ENCODE measurements around the gene FGL2.

Gene FGL2

DNA sequence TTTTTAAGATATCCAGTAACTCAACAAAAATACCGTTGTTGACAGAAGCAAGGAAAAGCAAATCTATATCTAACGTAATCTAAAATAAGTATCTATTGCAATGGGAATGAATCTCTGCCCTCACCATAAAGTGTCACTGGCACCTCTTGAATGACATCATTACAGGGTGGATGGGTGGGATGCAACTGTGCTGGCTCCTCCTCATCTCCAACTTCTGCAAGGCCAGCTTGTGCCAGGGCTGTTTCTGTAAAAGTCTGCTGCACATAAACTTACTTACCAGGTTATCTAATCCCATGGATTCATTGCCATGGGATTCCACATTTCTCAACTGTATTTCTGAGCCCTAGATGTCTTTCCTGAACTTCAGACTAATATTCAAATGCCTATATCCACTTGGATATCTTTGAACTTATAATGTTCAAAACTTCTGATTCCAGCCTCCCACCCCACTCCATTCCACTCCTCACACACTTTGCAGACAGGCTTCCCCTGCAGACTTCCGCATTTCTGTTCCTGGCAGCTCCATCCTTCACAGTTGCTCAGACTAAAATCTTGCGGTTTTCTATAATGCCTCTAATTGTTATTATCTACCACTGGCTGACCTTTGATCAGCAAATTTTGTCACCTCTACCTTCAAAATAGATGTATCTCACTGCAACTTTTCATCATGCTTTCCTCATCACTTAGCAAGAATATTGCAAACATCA is 10.7 kb downstream of the FGL2 start:
- Histone ChIP-seq H3K36me3 (ENCODE audit: control insufficient read depth, low read length) (peaks cover 3% of the 10 kb centered on the region; the same call in 1 of the 2 replicates), H3K4me2 (ENCODE audit: low read length) (peak overlapping the region; percentile 30), H3K9me2 (replicated peaks; ENCODE audit: control insufficient read depth, low read length) (no peaks in the 10 kb centered on the region), H3K4me1 (ENCODE audit: control insufficient read depth, low read length) (peaks cover 37% of the 10 kb centered on the region), H3K27ac (ENCODE audit: low read depth, low read length) (no peak overlapping the region; the same call in 1 of the 2 replicates), H3K79me2 (ENCODE audit: control insufficient read depth, low read length) (no peaks in the 10 kb centered on the region), H3F3A (ENCODE audit: control insufficient read depth, insufficient read depth) (no peaks in the 10 kb centered on the region), H3K27me3 (ENCODE audit: control insufficient read depth, low read length) (no peaks in the 10 kb centered on the region), H3K9me3 (ENCODE audit: control insufficient read depth, insufficient read depth, low read length) (no peaks in the 10 kb centered on the region), H4K20me1 (ENCODE audit: control insufficient read depth, insufficient read depth, low read depth, low read length) (no peaks in the 10 kb centered on the region), H3K4me3 (ENCODE audit: low read length) (0 out of 2 replicates have a peak overlapping the region, but pooled peaks have one; percentile 2)
- TF ChIP-seq, protein P1, sequence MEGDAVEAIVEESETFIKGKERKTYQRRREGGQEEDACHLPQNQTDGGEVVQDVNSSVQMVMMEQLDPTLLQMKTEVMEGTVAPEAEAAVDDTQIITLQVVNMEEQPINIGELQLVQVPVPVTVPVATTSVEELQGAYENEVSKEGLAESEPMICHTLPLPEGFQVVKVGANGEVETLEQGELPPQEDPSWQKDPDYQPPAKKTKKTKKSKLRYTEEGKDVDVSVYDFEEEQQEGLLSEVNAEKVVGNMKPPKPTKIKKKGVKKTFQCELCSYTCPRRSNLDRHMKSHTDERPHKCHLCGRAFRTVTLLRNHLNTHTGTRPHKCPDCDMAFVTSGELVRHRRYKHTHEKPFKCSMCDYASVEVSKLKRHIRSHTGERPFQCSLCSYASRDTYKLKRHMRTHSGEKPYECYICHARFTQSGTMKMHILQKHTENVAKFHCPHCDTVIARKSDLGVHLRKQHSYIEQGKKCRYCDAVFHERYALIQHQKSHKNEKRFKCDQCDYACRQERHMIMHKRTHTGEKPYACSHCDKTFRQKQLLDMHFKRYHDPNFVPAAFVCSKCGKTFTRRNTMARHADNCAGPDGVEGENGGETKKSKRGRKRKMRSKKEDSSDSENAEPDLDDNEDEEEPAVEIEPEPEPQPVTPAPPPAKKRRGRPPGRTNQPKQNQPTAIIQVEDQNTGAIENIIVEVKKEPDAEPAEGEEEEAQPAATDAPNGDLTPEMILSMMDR (IDR thresholded peaks at IDR 0.05; ENCODE audit: low read depth, low read length, poor library complexity, severe bottlenecking): no peak
- no peak for TF ChIP-seq EZH2phosphoT487 (IDR thresholded peaks at IDR 0.05; ENCODE audit: borderline replicate concordance, low read length)

DNA sequence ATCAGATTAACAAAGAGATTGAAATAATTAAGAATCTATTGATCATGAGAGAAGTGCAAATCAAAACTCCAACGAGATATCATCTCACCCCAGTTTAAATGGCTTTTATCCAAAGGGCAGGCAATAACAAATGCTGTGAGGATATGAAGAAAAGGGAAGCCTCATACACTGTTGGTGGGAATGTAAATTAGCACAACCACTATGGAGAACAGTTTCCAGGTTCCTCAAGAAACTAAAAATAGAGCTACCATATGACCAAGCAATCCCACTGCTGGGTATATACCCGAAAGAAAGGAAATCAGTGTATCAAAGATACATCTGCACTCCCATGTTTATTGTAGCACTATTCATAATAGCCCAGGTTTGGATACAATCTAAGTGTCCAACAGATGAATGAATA is 13.8 kb downstream of the FGL2 start:
- Histone ChIP-seq H3F3A (ENCODE audit: control insufficient read depth, insufficient read depth) (no peaks in the 10 kb centered on the region), H3K9me2 (replicated peaks; ENCODE audit: control insufficient read depth, low read length) (no peaks in the 10 kb centered on the region), H3K4me1 (ENCODE audit: control insufficient read depth, low read length) (peaks cover 17% of the 10 kb centered on the region), H3K27me3 (ENCODE audit: control insufficient read depth, low read length) (no peaks in the 10 kb centered on the region), H3K27ac (ENCODE audit: low read depth, low read length) (no peak overlapping the region), H3K4me3 (ENCODE audit: low read length) (no peak overlapping the region), H4K20me1 (ENCODE audit: control insufficient read depth, insufficient read depth, low read depth, low read length) (no peaks in the 10 kb centered on the region), H3K4me2 (ENCODE audit: low read length) (no peak overlapping the region), H3K9me3 (ENCODE audit: control insufficient read depth, insufficient read depth, low read length) (no peaks in the 10 kb centered on the region), H3K79me2 (ENCODE audit: control insufficient read depth, low read length) (no peaks in the 10 kb centered on the region), H3K36me3 (ENCODE audit: control insufficient read depth, low read length) (no peaks in the 10 kb centered on the region)
- TF ChIP-seq EZH2phosphoT487 (IDR thresholded peaks at IDR 0.05; ENCODE audit: borderline replicate concordance, low read length): no peak
- TF ChIP-seq, protein P1 (IDR thresholded peaks at IDR 0.05; ENCODE audit: low read depth, low read length, poor library complexity, severe bottlenecking): no peak

DNA sequence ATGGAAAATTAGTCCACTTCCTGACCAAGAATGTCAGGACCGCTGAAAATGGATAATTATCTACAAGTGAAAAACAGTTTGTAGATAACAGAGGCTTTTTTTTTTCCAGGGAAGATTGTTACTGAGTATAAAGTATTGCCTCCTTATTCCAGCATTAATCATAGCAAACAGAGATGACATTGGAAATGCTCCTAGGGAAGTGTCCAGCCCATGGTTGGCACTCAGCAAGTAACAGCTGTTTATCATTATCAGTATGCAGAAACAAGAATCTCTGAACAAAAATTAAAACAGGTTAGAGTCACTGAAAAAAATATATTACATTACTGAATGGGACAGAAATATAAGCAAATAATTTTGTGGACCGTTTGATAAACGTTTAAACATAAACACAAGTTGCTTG is 14.6 kb downstream of the FGL2 start:
- H3K4me3 ChIP-seq (ENCODE audit: low read length): no peak overlapping the region
- no peaks in the 10 kb centered on the region for H3K79me2 ChIP-seq (ENCODE audit: control insufficient read depth, low read length)
- H3K9me2 ChIP-seq (replicated peaks; ENCODE audit: control insufficient read depth, low read length): no peaks in the 10 kb centered on the region
- peaks cover 17% of the 10 kb centered on the region for H3K4me1 ChIP-seq (ENCODE audit: control insufficient read depth, low read length)
- H3K27ac ChIP-seq (ENCODE audit: low read depth, low read length): no peak overlapping the region
- TF ChIP-seq, protein P1 (IDR thresholded peaks at IDR 0.05; ENCODE audit: low read depth, low read length, poor library complexity, severe bottlenecking): no peak
- TF ChIP-seq EZH2phosphoT487 (IDR thresholded peaks at IDR 0.05; ENCODE audit: borderline replicate concordance, low read length): no peak
- no peaks in the 10 kb centered on the region for H3K27me3 ChIP-seq (ENCODE audit: control insufficient read depth, low read length)
- no peaks in the 10 kb centered on the region for H4K20me1 ChIP-seq (ENCODE audit: control insufficient read depth, insufficient read depth, low read depth, low read length)
- no peaks in the 10 kb centered on the region for H3K36me3 ChIP-seq (ENCODE audit: control insufficient read depth, low read length)
- H3K9me3 ChIP-seq (ENCODE audit: control insufficient read depth, insufficient read depth, low read length): no peaks in the 10 kb centered on the region
- H3K4me2 ChIP-seq (ENCODE audit: low read length): no peak overlapping the region
- H3F3A ChIP-seq (ENCODE audit: control insufficient read depth, insufficient read depth): no peaks in the 10 kb centered on the region
